ENCODE results near the gene UXS1.
"Not testable (repeated sequence)": the region's sequence is repeated elsewhere in the genome, so short reads cannot be mapped to it uniquely, and the experiment has no call there.

Gene UXS1

GRCh38 chr2:106160786-106161261, 33.3 kb downstream of the UXS1 start:
- DNase-seq (ENCODE audit: low read depth), result no peak

DNA sequence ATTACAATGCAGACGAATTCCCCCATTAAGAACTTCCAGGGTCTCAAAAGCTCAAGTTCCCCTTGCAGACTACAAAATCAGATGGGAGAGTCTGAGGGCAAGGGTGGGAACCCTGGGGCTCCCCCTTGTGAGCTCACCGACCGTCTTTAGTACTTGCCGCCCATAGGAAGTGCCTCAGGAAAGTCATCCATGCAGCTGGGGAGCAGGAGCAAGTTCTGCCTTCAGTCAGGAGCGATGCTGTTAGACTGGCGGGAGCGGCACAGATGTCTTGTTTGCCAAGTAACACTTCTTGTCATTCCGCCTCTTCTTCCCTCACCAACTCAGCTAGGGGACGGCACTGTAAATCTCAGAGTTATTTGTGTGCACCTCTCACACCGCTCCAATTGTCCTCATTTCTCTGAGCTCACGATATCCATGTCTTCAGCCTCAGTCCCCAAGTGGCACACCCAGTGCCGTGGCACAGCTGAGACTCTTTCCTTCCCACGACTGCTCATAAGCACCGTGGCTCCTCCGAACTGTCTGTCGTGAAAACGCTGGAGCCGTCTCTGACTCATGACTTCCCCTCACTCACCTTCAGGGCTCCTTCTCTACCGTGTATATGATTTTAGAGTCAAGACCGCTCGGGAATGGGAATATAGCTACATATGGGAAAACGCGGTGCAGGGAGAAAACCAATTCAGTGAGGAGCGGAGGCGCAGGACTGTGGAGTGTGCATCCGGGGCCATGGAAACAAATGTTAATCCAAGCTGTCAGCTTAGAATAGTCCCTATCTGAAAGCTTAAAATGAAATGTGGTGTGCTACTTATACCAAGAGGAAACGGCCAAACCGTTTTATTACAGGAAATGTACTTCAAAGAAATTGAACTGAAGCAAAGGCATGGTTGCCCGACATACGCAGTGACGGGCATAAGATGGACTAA, 34.0 kb downstream of the UXS1 start:
- DNase-seq (ENCODE audit: low read depth), result no peak

- no peak for DNase-seq (ENCODE audit: low read depth)
These were observed 35.2 kb downstream of the UXS1 start for GRCh38 chr2:106158871-106159270.

DNA sequence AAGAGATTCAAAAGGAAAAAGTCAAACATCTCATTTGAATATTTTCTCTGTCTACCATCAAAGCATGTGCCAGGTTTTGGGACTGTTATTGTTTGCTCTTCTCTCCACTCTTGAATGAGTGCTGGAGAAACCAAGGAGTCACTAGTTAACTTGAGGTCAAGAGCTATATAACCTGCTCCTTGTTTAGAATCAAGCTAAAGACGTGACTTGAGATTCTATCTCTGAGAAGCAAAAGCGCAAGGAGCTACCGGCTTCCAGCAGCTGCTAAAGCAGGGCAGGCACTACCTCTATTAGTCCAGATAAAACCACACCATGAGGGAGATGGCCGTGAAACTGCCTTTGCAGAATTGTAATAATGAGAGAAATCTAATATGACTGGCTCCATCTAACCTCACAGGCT, 36.0 kb downstream of the UXS1 start:
- DNase-seq (ENCODE audit: low read depth), result no peak

- no peak for DNase-seq (ENCODE audit: low read depth)
These were observed 36.7 kb downstream of the UXS1 start for GRCh38 chr2:106157416-106157815.

DNA sequence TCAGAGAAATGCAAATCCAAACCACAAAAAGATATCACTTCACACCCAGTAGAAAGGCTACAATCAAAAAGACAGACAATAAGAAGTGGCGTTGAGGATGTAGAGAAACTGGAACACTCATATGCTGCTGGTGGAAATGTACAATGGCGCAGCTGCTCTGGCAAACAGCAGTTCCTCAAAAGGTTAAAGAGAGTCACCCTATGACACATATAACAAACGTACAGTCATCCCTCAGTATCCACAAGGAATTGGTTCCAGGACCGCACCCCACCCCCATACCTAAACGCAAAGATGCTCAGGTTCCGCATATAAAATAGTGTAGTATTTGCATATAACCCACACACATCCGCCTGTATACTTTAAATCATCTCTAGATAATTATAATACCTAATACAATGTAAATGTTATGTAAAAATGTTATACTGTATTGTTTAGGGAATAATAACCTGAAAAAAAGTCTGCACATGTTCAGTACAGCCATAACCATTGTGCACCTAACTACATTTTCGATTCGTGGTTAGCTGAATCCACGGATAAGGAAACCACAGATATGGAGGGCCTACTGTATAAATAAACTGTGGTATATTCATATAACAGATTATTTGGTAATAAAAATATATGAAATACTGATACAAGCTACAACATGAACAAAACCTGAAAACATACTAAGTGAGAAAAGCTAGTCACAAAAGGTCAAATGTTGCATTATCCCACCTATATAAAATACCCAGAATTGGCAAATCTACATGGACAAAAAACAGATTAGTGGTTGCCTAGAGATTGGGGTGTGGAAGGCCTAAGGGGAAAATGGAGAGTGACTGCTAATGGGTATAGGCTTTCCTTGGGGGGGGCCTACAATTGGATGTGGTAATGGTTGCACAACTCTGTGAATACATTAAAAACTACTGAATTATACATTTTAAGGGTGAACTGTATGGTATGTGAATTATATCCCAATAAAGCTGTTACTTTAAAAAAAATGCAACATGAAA, 37.5 kb downstream of the UXS1 start:
- DNase-seq (ENCODE audit: low read depth), result no peak

- no peak for DNase-seq (ENCODE audit: low read depth)
These were observed 40.3 kb downstream of the UXS1 start for GRCh38 chr2:106153781-106154180.

DNA sequence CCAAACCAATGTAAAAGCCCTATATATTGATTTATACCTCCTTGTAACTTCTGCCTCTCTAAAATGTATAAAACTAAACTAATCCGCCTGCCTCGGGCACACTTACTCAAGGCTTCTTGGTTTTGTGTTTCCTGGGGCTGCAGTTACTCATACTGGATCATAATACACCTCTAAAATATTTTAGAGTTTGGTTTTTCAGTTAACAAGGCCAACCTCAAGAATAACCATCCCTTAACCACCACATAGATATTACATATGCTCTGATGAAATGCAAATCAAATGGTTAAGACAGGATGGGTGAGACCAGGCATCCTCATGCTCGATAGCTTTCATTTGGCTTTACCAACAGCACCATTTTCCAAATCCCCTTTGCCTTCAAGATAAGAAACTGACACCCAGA, 46.4 kb downstream of the UXS1 start:
- no peak for DNase-seq (ENCODE audit: low read depth)

DNA sequence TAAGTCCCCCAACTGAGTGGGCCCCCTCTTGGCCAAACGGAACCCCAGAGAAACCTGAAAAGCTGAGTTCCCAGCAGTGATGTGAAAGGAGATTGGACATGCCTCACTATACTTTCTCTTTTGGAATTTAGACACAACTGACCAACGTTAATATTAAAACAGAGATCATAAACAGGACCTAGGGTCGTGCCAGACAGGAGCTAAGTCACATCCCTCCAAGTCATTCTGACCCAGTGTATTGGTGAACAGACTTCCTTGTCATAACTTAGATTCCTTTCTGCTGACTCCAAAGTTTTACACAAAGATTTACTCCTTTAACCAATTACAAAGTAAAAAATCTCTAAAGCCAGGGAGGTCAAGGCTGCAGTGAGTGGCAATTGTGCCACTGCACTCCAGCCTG, 46.9 kb downstream of the UXS1 start:
- no peak for DNase-seq (ENCODE audit: low read depth)

GRCh38 chr2:106144621-106145331, 49.3 kb downstream of the UXS1 start:
- DNase-seq (ENCODE audit: low read depth), result no peak

- DNase-seq (ENCODE audit: low read depth), result no peak
These were observed 50.4 kb downstream of the UXS1 start for GRCh38 chr2:106143495-106144215.

GRCh38 chr2:106142683-106143082, 51.4 kb downstream of the UXS1 start:
- no peak for DNase-seq (ENCODE audit: low read depth)

GRCh38 chr2:106140913-106141312, 53.2 kb downstream of the UXS1 start:
- no peak for DNase-seq (ENCODE audit: low read depth)

- no peak for DNase-seq (ENCODE audit: low read depth)
These were observed 54.0 kb downstream of the UXS1 start for GRCh38 chr2:106140113-106140512.

DNA sequence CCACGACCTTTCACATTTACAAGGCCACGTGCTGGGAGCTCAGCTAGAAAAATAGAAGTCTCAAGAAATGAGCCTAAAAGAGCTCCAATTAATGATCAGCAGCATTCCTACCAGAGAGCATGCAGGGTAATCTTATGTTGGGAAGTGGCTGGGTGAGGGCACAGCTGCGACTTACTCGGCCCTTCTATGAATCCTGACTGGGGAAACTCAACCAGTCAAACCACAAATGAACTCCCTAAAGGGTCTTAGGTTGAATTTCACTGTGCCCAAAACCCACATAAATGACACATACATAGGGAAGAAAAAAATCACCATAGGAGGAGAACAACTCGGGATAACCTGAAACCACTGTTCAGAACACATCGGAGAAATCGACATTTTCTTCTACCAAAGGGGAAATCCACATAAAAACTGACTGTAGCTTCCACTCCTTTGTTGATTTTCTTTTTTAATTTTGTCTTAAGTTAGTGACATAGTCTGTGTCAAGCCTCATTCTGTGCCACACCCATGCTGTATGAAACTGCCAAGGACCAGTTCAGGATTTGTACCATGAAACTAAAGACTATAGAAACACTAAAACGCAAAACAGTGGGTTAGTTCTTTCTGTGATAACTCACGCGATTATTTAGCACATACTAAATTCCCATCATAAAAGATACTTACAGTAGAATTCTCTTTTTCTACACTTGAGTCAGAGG, 54.7 kb downstream of the UXS1 start:
- DNase-seq (ENCODE audit: low read depth), result no peak

GRCh38 chr2:106138543-106139237, 55.4 kb downstream of the UXS1 start:
- DNase-seq (ENCODE audit: low read depth), result no peak

- DNase-seq (ENCODE audit: low read depth), result no peak
These were observed 56.2 kb downstream of the UXS1 start for GRCh38 chr2:106137731-106138521.

- not testable (repeated sequence) for DNase-seq (ENCODE audit: low read depth)
These were observed 62.9 kb downstream of the UXS1 start for GRCh38 chr2:106131192-106131591.

Measured in non-pigmented ciliary epithelial cell (primary cell).